Breast epithelium (tissue), 4 donors: ENCODE measurements around the gene CTIF. TPM values are rescaled to one million over a fixed set of nuclear protein-coding genes. Genes with fewer than 3 reads are reported as not detected.

Experiments used
- DNase-seq, 2 donors: peaks; one replicate each; pipeline ENCODE4 v3.0.0-alpha.2; 2019; ENCODE audit warnings: low spot score in 2 of 2
- H3K27ac ChIP-seq, 2 donors: fragments of 200-600 bp; sonication (generic) in 1 of 2; one replicate each; pipeline ENCODE4 v1.5.1; 2016 to 2019; ENCODE audit warnings: mild to moderate bottlenecking in 1 of 2
- H3K27me3 ChIP-seq, 2 donors: fragments of 200-600 bp; sonication (generic) in 1 of 2; one replicate each; pipeline versions ENCODE4 v1.5.1 to v1.6.0; 2017 to 2019; ENCODE audit warnings: control low read depth in 1 of 2, mild to moderate bottlenecking in 1 of 2
- H3K36me3 ChIP-seq: fragments of 200-600 bp; one replicate; pipeline ENCODE4 v1.5.1; 2019
- H3K4me1 ChIP-seq, 2 donors: fragments of 200-600 bp; sonication (generic); one replicate each; pipeline ENCODE4 v1.5.1; 2016 to 2019; ENCODE audit warnings: control low read depth in 1 of 2
- H3K4me3 ChIP-seq, 3 donors: fragments of 200-600 bp; sonication (generic); 1 replicate in 2 of 3; 2 replicates in 1 of 3; pipeline ENCODE4 v1.5.1; 2016 to 2019; ENCODE audit warnings: mild to moderate bottlenecking in 3 of 3, moderate library complexity in 2 of 3
- H3K9me3 ChIP-seq, 2 donors: fragments of 200-600 bp; sonication (generic) in 1 of 2; one replicate each; pipeline ENCODE4 v1.5.1; 2016 to 2019; ENCODE audit warnings: control low read depth in 1 of 2
- POLR2A ChIP-seq: fragments of 450-650 bp; IDR thresholded peaks from one replicate; pipeline ENCODE4 v1.6.1; 2016; ENCODE audit warnings: antibody characterized with exemption, mild to moderate bottlenecking, moderate library complexity
- POLR2AphosphoS5 ChIP-seq, 3 donors: sonication (generic); formaldehyde crosslinking; IDR thresholded peaks; one replicate each; pipeline ENCODE4 v1.6.1; 2017; ENCODE audit warnings: antibody characterized with exemption in 3 of 3
- intact Hi-C: fragments of 100-400 bp; cut with DNase I; formaldehyde crosslinking; loops from one replicate; pipeline ENCODE4 v1.15.1; 2023; ENCODE audit warnings: low total_unique reads
- total RNA-seq, 3 donors: library from RNA; depleted of rRNA; stranded (reverse); fragments of >200 nt; gene quantifications; one replicate each; pipeline ENCODE4 v1.1.0, GENCODE V29; 2016
- TF ChIP-seq, protein P1 (sequence below), 3 donors: fragments of 450-650 bp; IDR thresholded peaks; one replicate each; pipeline ENCODE4 v1.5.1; 2016 to 2017; ENCODE audit warnings: antibody characterized with exemption in 3 of 3, mild to moderate bottlenecking in 3 of 3, moderate library complexity in 3 of 3

Gene CTIF
- total RNA-seq, 3 donors from 2014 or later, result 28.8 to 78.9 (median 32.6) TPM

DNA sequence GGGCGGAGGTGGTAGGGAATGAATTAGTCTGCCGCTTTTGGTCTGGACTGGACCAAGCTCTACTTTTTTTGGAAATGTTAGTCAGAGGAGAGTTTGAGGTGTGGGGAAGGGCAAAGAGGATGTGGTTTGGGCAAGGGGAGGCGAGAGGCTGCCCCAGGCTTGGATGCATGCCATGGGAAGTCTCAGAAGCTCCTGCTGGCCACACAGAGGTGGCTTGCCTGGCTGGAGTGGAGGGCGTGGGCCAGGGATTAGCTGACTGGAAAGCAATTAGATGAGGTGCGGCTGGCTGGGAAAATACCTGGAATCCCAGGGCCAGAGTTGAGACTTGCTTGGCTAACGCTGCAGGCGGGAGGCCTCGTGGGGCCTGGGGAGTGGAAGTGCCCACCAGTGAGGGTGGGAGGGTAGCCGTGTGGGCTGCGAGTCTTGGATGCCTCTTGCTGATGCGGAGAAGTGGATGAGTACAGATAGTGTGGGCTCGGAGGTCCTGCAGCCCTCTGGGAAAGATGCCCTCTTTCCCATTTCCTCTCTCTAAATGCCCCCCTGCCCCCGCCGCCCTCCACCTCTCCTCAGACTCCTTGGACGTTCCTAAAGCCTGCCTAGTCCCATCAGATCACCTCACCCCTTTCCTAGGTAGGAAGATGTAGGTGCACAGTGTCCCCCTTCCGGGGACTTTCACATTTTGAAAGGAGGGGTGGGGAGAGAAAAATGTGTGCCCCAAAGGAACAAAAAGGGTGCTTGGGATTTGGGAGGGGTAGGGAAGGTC lies 294.3 kb downstream of the CTIF start:
- peak overlapping the region in 1 of 3 donors; percentile 6 for H3K4me3 ChIP-seq

DNA sequence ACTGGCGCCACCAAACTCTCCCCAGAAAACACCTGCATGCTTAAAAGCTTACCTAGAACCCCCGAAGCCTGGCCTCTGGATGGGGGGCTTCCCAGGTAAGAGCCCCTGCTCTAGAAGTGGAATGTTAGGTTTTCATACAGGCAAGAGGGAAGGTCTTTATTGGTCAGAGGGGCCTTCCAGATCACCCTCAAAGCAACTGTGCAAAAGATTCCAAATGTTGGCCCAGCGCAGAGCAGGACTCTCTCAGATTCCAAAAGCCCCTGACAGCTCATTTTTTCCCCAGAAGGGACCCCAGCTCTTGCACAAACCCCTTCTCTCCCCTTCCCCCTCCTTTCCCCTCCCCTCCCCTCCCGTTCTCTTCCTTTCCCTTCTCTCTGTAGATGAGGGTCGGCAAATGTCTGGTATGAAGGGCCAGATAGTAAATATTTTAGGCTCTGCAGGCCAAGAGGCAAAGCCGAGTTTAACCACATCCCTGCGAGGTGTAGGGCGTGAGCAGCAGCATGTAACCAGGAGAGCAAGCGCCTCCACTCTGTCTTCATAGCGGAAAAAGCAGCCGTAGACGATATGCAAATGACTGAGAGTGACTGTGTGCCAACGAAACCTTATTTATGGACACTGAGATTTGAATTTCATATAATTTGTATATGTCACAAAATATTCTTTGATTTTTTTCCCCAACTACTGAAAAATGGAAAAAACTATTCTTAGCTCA lies 295.0 kb downstream of the CTIF start:
- Histone ChIP-seq H3K4me3 (no peak overlapping the region), H3K36me3 (no peaks in the 10 kb centered on the region), H3K4me1 (peaks cover 0 to 4% of the 10 kb centered on the region in 2 donors), H3K27me3 (no peaks in the 10 kb centered on the region), H3K27ac (no peak overlapping the region), H3K9me3 (no peaks in the 10 kb centered on the region)
- DNase-seq, result peak in 1 of 2 donors; percentile 6
- intact Hi-C loops, result no loop called here
- no peak for TF ChIP-seq POLR2A
- TF ChIP-seq, protein P1, sequence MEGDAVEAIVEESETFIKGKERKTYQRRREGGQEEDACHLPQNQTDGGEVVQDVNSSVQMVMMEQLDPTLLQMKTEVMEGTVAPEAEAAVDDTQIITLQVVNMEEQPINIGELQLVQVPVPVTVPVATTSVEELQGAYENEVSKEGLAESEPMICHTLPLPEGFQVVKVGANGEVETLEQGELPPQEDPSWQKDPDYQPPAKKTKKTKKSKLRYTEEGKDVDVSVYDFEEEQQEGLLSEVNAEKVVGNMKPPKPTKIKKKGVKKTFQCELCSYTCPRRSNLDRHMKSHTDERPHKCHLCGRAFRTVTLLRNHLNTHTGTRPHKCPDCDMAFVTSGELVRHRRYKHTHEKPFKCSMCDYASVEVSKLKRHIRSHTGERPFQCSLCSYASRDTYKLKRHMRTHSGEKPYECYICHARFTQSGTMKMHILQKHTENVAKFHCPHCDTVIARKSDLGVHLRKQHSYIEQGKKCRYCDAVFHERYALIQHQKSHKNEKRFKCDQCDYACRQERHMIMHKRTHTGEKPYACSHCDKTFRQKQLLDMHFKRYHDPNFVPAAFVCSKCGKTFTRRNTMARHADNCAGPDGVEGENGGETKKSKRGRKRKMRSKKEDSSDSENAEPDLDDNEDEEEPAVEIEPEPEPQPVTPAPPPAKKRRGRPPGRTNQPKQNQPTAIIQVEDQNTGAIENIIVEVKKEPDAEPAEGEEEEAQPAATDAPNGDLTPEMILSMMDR (IDR thresholded peaks at IDR 0.05), result no peak
- TF ChIP-seq POLR2AphosphoS5 (IDR thresholded peaks at IDR 0.05), result no peak

More for the DNA sequence above, 294.3 kb downstream of the CTIF start:
- Histone ChIP-seq H3K4me1 (peaks cover 4 to 6% of the 10 kb centered on the region in 2 donors), H3K27me3 (no peaks in the 10 kb centered on the region), H3K36me3 (no peaks in the 10 kb centered on the region), H3K27ac (peak overlapping the region; percentile 33 to 65), H3K9me3 (no peaks in the 10 kb centered on the region)
- intact Hi-C loops, result no loop called here
- peak in 1 of 2 donors; percentile 57 for DNase-seq
- TF ChIP-seq, protein P1 (IDR thresholded peaks at IDR 0.05), result no peak
- TF ChIP-seq POLR2A (no peak), POLR2AphosphoS5 (IDR thresholded peaks at IDR 0.05) (peak in 1 of 3 donors; percentile 34)

DNA sequence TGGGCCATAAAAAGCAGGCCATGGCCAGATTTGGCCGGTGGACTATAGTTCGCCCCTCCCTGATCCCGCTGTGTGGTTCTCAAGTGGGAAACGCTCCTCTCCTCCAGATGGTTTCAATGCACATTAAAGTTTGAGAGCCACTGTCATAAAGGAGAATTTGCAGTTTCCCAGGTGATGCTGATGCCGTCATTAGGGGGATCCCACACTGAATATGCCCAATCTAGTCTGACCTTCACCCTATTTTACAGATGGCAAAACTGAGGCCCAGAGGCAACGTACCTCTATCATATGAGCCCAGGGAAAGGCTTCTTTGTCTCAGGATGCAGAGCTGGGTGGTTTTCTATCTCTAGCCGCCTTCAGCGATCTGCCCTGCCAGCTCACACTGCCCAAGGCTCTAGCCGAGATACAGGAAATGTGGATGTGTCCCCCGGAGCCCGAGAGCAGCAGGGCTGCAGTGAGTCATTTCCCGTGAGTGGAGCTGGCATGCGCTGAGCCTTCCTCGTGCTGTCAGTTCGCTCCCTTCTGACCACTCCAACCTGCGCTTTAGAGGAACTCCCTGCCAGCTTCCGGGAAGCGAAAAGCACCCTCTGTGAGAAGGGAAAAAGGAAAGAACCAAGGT lies 295.7 kb downstream of the CTIF start:
- TF ChIP-seq POLR2AphosphoS5 (IDR thresholded peaks at IDR 0.05) (peak in 2 of 3 donors; percentile 31 to 77), POLR2A (no peak)
- TF ChIP-seq, protein P1 (IDR thresholded peaks at IDR 0.05), result no peak
- peak; percentile 45 to 51 for DNase-seq
- Histone ChIP-seq H3K4me3 (peak overlapping the region in 1 of 3 donors; percentile 3), H3K27ac (peak overlapping the region in 1 of 2 donors; percentile 25), H3K27me3 (no peaks in the 10 kb centered on the region), H3K4me1 (peaks cover 0 to 4% of the 10 kb centered on the region in 2 donors), H3K9me3 (no peaks in the 10 kb centered on the region), H3K36me3 (no peaks in the 10 kb centered on the region)
- intact Hi-C loops, result no loop called here

DNA sequence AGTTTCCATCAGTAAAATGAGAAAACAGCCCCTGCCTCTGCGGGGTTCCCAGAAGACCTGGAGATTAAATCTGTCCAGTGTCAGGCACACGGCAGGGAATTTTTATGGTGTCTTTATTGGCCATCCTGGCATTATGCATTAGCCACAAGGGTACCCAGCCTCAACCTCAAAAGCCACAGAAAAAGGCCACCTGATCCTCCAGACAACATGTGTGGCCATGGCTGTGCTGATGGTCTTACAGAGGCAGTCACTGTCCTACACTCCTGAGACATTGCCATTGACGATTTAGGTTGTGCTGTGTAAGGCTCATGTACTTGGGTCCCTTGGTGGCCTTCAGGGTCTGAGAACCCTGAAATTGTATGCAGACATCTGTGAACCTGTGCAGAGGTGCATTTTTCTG lies 296.3 kb downstream of the CTIF start:
- H3K4me1 ChIP-seq, result peaks cover 0 to 4% of the 10 kb centered on the region in 2 donors

More for the DNA sequence above, 296.3 kb downstream of the CTIF start:
- TF ChIP-seq, protein P1 (IDR thresholded peaks at IDR 0.05), result no peak
- TF ChIP-seq POLR2A (no peak), POLR2AphosphoS5 (IDR thresholded peaks at IDR 0.05) (no peak)
- peak overlapping the region in 1 of 2 donors; percentile 15 for H3K27ac ChIP-seq
- H3K36me3 ChIP-seq, result no peaks in the 10 kb centered on the region
- no peaks in the 10 kb centered on the region for H3K27me3 ChIP-seq
- DNase-seq, result peak in 1 of 2 donors; percentile 0
- intact Hi-C loops, result no loop called here
- H3K4me3 ChIP-seq, result no peak overlapping the region
- no peaks in the 10 kb centered on the region for H3K9me3 ChIP-seq
